ENCODE measurements around the gene BMI1. TPM values are rescaled to one million over a fixed set of nuclear protein-coding genes. Genes with fewer than 3 reads are reported as not detected.

The BMI1 gene
- total RNA-seq, 1 experiment from 2014 or later: 85.2 TPM

GRCh38 chr10:22368402-22368801, 47.5 kb downstream of the BMI1 start:
- H3K27ac ChIP-seq (ENCODE audit: low read depth, low read length, poor library complexity, severe bottlenecking): no peak overlapping the region
- no peak for DNase-seq (ENCODE audit: low spot score)
- H3K27me3 ChIP-seq (replicated peaks; ENCODE audit: insufficient read depth, low read depth, low read length, poor library complexity): no peaks in the 10 kb centered on the region
- H3K9me3 ChIP-seq (ENCODE audit: low read depth, low read length, poor library complexity, severe bottlenecking): no peaks in the 10 kb centered on the region
- ChIA-PET CTCF (no interaction called here), POLR2A (ENCODE audit: low non-redundant PET) (no interaction called here)
- no peaks in the 10 kb centered on the region for H3K36me3 ChIP-seq (ENCODE audit: insufficient read depth, low read length, poor library complexity, severe bottlenecking)
- no peaks in the 10 kb centered on the region for H3K4me1 ChIP-seq (ENCODE audit: insufficient read depth, low read length, poor library complexity, severe bottlenecking)
- BruUV-seq (replicated peaks): no TSS peak
- H3K4me3 ChIP-seq (ENCODE audit: low read depth, low read length, poor library complexity, severe bottlenecking): no peak overlapping the region
- intact Hi-C loops (cut with micrococcal nuclease; ENCODE audit: unreplicated experiment): no loop called here
- no peak for TF ChIP-seq EZH2 (IDR thresholded peaks at IDR 0.05; ENCODE audit: borderline replicate concordance, low read depth, low read length, poor library complexity, severe bottlenecking)
- no peak for TF ChIP-seq CTCF (conservative IDR thresholded peaks at IDR 0.05; ENCODE audit: low read depth, low read length)

GRCh38 chr10:22368981-22369380, 48.1 kb downstream of the BMI1 start:
- POLR2A ChIA-PET (ENCODE audit: low non-redundant PET): interaction anchor here (0.7 kb wide), 1 partner anchor 255 kb away, joined by 3 read pairs; no protein-coding TSS in a partner anchor
- Histone ChIP-seq H3K4me3 (ENCODE audit: low read depth, low read length, poor library complexity, severe bottlenecking) (no peak overlapping the region), H3K36me3 (ENCODE audit: insufficient read depth, low read length, poor library complexity, severe bottlenecking) (no peaks in the 10 kb centered on the region), H3K9me3 (ENCODE audit: low read depth, low read length, poor library complexity, severe bottlenecking) (no peaks in the 10 kb centered on the region), H3K27me3 (replicated peaks; ENCODE audit: insufficient read depth, low read depth, low read length, poor library complexity) (no peaks in the 10 kb centered on the region), H3K4me1 (ENCODE audit: insufficient read depth, low read length, poor library complexity, severe bottlenecking) (no peaks in the 10 kb centered on the region), H3K27ac (ENCODE audit: low read depth, low read length, poor library complexity, severe bottlenecking) (no peak overlapping the region)
- no peak for DNase-seq (ENCODE audit: low spot score)
- CTCF ChIA-PET: no interaction called here
- BruUV-seq (replicated peaks): no TSS peak
- TF ChIP-seq CTCF (conservative IDR thresholded peaks at IDR 0.05; ENCODE audit: low read depth, low read length) (no peak), EZH2 (IDR thresholded peaks at IDR 0.05; ENCODE audit: borderline replicate concordance, low read depth, low read length, poor library complexity, severe bottlenecking) (no peak)
- intact Hi-C loops (cut with micrococcal nuclease; ENCODE audit: unreplicated experiment): no loop called here

GRCh38 chr10:22369434-22370072, 48.7 kb downstream of the BMI1 start:
- H3K27ac ChIP-seq (ENCODE audit: low read depth, low read length, poor library complexity, severe bottlenecking): no peak overlapping the region
- CTCF ChIA-PET: no interaction called here
- no peaks in the 10 kb centered on the region for H3K36me3 ChIP-seq (ENCODE audit: insufficient read depth, low read length, poor library complexity, severe bottlenecking)
- intact Hi-C loops (cut with micrococcal nuclease; ENCODE audit: unreplicated experiment): no loop called here
- H3K4me1 ChIP-seq (ENCODE audit: insufficient read depth, low read length, poor library complexity, severe bottlenecking): no peaks in the 10 kb centered on the region
- no peak overlapping the region for H3K4me3 ChIP-seq (ENCODE audit: low read depth, low read length, poor library complexity, severe bottlenecking)
- DNase-seq (ENCODE audit: low spot score): no peak
- H3K27me3 ChIP-seq (replicated peaks; ENCODE audit: insufficient read depth, low read depth, low read length, poor library complexity): no peaks in the 10 kb centered on the region
- no TSS peak for BruUV-seq (replicated peaks)
- no peaks in the 10 kb centered on the region for H3K9me3 ChIP-seq (ENCODE audit: low read depth, low read length, poor library complexity, severe bottlenecking)
- POLR2A ChIA-PET (ENCODE audit: low non-redundant PET): interaction anchor here (0.7 kb wide), 1 partner anchor 256 kb away, joined by 3 read pairs; no protein-coding TSS in a partner anchor
- TF ChIP-seq CTCF (conservative IDR thresholded peaks at IDR 0.05; ENCODE audit: low read depth, low read length) (no peak), EZH2 (IDR thresholded peaks at IDR 0.05; ENCODE audit: borderline replicate concordance, low read depth, low read length, poor library complexity, severe bottlenecking) (no peak)

Measured in A673 (cell line).